Mesenteric fat pad (tissue), 1 donor: Measurements from ENCODE around the gene JAM3. TPM values are rescaled to one million over a fixed set of nuclear protein-coding genes. Genes with fewer than 3 reads are reported as not detected.
"Not testable (repeated sequence)": the region's sequence is repeated elsewhere in the genome, so short reads cannot be mapped to it uniquely, and the experiment has no call there.

Experiments
- DNase-seq: peaks from one replicate; pipeline ENCODE4 v3.0.0-alpha.2; 2020; ENCODE audit warnings: low spot score
- total RNA-seq: library from RNA; stranded (reverse); fragmentation: NEBNext Ultra II Directional; extraction: Animal tissue kit (Norgen Biotek cat#: 25700); gene quantifications from one replicate; pipeline ENCODE4 v1.2.1, GENCODE V29; 2021
- donor health status: DM: yes; HTN: yes; CAD: no.

JAM3 gene
- total RNA-seq, 1 donor from 2014 or later: 18.9 TPM

DNA sequence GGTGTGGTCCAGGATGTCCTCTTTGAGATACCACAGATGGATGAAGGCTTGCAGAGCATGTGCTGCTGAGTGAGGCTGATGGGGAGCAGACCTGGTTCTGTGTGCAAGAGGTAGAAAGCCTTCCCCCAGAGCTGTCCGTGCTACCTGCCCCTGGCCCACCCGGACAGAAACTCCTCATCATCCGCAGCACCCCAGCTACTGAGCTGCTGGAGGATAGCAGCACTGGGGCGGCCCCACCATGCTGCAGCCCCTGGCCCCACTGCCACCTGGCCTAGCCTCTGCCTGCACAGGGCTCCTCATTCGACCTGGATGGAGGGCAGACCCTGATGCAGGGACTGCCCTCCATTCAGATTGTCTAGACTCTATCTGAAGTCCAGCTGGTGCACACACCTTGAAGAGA lies 104.4 kb downstream of the JAM3 start:
- no peak for DNase-seq

DNA sequence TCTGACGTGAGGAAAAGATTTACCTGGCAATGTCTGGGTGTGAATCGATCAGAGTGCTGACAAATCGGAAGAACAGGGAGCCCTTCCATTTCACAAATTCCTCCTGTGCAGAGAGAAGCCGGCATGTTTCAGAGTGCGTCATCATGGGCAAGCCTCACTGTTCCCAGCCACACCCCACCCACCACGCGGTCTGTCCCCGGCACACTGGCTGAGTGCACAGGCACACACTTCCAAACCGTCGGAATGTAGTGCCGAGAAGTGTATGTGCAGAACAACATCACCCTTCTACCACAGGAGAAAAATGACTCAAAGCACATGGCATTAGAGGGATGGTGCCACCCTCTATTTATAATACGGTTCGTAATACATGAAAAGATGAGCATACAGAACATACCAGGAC lies 107.4 kb downstream of the JAM3 start:
- DNase-seq: no peak

DNA sequence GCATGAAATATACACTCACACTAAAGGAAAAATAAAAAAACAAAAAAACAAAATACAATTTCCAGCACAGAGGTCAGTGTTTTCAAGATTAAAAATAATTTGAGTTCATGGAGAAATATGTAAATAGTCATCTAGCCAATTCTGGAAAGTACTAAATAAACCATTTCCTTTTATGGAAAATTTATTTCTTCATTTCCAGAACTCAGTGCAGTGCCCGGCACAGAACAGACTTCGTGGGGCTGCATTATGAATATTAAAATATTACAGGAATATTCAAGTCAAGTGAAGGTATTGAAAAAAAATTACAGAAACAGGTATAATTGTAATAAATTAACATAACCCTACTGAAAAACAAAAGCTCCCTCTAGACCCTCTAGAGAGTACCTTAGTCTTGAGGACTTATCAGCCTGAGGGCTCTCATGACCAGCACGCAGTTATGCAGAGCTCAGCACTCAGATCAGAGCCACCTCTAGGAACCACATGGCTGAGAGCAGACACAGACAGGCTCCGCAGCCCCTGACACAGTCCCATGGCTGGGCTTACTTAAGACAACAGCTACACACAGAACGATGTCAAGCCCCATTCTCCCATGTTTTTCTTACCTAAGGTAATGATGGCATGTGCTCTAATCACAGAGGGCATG lies 109.3 kb downstream of the JAM3 start:
- no peak for DNase-seq

DNA sequence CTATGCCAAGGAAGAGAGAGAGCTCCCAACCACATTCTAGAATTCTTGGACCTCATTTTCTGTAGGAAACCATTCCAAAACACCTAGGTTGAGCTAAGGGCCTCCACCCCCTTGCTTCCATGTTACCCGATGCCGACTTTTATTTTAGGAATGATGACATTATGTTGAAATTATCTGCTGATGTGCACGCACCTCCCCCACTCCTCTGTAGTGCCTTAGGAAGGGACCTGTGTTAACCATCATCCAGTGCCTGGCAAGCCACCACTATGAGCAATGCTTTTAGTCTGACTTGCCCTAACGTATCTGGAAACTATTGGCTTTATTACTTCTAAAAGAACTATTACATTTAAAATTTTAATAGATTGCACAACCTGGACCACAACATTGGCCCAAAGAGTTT lies 112.8 kb downstream of the JAM3 start:
- no peak for DNase-seq

DNA sequence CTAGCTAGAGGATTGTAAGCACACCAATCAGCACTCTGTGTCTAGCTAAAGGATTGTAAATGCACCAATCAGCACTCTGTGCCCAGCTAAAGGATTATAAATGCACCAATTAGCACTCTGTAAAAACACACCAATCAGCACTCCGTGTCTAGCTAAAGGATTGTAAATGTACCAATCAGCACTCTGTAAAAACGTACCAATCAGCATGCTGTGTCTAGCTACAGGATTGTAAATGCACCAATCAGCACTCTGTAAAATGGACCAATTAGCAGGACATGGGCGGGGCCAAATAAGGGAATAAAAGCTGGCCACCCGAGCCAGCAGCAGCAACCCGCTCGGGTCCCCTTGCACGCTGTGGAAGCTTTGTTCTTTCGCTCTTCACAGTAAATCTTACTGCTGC lies 119.2 kb downstream of the JAM3 start:
- DNase-seq: not testable (repeated sequence)

DNA sequence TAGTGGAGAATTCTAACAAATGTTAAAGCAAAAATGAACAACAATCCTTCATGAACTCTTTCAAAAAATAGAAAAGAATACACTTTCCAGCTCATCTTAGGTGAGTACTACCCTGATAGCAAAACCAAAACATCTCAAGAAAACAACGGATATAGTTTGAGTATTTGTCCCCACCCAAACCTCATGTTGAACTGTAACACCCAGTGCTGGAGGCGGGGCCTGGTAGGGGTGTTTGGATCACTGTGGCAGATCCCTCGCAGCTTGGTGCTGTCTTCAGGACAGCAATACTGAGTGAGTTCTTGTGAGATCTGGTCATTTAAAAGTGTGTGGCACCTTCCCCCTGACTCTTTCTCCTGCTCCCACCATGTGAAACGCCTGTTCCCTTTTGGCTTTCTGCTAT lies 127.9 kb downstream of the JAM3 start:
- DNase-seq: no peak

DNA sequence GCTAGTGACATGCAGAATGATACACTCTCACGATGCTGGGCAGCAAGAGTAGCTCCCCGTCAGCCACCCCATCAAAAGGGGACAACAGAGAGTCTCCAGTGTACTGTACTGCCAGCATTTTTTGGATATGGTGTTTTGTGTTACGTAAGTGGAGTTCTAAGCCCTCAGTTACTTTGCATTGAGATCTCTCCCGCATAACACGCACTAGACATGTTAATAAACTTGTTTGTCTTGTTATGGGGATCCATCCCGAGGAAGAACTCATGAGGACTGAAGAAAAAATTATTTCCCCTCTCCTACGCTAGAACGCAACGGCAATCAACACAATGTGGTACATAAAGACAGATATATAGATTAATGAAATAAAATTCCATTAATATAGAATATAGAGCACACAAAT lies 130.7 kb downstream of the JAM3 start:
- no peak for DNase-seq

DNA sequence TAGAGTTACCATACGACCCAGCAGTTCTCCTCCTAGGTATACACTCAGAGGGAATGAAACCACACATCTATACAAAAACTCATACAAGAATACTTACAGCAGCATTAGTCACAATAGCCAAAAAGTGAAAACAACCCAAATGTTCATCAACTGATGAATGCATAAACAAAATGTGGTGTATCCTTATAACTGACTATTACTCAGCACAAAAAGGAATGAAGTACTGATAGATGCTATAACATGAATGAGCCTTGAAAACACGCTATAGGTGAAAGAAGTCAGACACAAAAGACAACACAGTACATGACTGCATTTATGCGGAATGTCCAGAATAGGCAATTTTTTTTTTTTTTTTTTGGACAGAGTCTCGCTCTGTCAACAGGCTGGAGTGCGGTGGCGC lies 131.8 kb downstream of the JAM3 start:
- DNase-seq: no peak

Other genes starting within 250 kb of the JAM3 start
- not detected for gene SPATA19, start 223.6 kb upstream of the JAM3 start, total RNA-seq
- gene IGSF9B, start 112.1 kb upstream of the JAM3 start, total RNA-seq: 3.0 TPM
- gene NCAPD3, start 154.9 kb downstream of the JAM3 start, total RNA-seq: 15.8 TPM
- gene VPS26B, start 155.6 kb downstream of the JAM3 start, total RNA-seq: 37.4 TPM
- gene THYN1, start 184.3 kb downstream of the JAM3 start, total RNA-seq: 45.9 TPM
- 24.5 TPM for gene ACAD8, start 184.5 kb downstream of the JAM3 start, total RNA-seq
- gene GLB1L3, start 207.3 kb downstream of the JAM3 start, total RNA-seq: not detected